ENCODE measurements around the gene LMNTD2.

DNA sequence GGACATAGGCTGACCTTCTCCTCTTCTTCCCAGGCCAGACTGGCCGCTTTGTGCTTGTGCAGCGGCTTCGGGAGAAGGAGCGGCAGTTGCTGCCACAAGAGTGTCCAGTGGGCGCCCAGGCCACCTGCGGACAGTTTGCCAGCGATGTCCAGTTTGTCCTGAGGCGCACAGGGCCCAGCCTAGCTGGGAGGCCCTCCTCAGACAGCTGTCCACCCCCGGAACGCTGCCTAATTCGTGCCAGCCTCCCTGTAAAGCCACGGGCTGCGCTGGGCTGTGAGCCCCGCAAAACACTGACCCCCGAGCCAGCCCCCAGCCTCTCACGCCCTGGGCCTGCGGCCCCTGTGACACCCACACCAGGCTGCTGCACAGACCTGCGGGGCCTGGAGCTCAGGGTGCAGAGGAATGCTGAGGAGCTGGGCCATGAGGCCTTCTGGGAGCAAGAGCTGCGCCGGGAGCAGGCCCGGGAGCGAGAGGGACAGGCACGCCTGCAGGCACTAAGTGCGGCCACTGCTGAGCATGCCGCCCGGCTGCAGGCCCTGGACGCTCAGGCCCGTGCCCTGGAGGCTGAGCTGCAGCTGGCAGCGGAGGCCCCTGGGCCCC, 1.6 kb upstream of the LMNTD2 start:
- TF ChIP-seq, protein P1, sequence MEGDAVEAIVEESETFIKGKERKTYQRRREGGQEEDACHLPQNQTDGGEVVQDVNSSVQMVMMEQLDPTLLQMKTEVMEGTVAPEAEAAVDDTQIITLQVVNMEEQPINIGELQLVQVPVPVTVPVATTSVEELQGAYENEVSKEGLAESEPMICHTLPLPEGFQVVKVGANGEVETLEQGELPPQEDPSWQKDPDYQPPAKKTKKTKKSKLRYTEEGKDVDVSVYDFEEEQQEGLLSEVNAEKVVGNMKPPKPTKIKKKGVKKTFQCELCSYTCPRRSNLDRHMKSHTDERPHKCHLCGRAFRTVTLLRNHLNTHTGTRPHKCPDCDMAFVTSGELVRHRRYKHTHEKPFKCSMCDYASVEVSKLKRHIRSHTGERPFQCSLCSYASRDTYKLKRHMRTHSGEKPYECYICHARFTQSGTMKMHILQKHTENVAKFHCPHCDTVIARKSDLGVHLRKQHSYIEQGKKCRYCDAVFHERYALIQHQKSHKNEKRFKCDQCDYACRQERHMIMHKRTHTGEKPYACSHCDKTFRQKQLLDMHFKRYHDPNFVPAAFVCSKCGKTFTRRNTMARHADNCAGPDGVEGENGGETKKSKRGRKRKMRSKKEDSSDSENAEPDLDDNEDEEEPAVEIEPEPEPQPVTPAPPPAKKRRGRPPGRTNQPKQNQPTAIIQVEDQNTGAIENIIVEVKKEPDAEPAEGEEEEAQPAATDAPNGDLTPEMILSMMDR (IDR thresholded peaks at IDR 0.05) = no peak
- no peak for TF ChIP-seq POLR2AphosphoS5 (IDR thresholded peaks at IDR 0.05)
